Mesendoderm (in vitro differentiated cells): ENCODE measurements around the gene PRKCA.

Source experiments
- DNase-seq: peaks from one replicate; pipeline ENCODE4 v3.0.0; 2013
- H2AK5ac ChIP-seq: 2 replicates; pipeline ENCODE4 v1.6.1; 2013; ENCODE audit warnings: low read length, inconsistent platforms
- H2BK120ac ChIP-seq: 2 replicates; pipeline ENCODE4 v1.6.1; 2013; ENCODE audit warnings: low read depth, mild to moderate bottlenecking, low read length, moderate library complexity, mixed read lengths
- H2BK15ac ChIP-seq: replicated peaks from 2 replicates; pipeline ENCODE4 v1.6.1; 2013; ENCODE audit warnings: low read depth, mild to moderate bottlenecking, moderate library complexity
- H2BK5ac ChIP-seq: 2 replicates; pipeline ENCODE4 v1.6.1; 2013; ENCODE audit warnings: low read length, inconsistent platforms
- H3K18ac ChIP-seq: 2 replicates; pipeline ENCODE4 v1.6.1; 2013; ENCODE audit warnings: mild to moderate bottlenecking, low read length, mixed read lengths
- H3K23ac ChIP-seq: one replicate; pipeline ENCODE4 v1.6.1; 2013; ENCODE audit warnings: low read length
- H3K27ac ChIP-seq: 2 replicates; pipeline ENCODE4 v1.5.1; 2013; ENCODE audit warnings: low read depth, mild to moderate bottlenecking, inconsistent platforms, low read length, moderate library complexity
- H3K27me3 ChIP-seq: 2 replicates; pipeline ENCODE4 v1.6.1; 2013; ENCODE audit warnings: low read length, control low read depth, mild to moderate bottlenecking, inconsistent platforms; ENCODE audit not compliant: insufficient read depth, poor library complexity
- H3K36me3 ChIP-seq: 2 replicates; pipeline ENCODE4 v1.6.1; 2013; ENCODE audit warnings: low read length, inconsistent platforms; ENCODE audit not compliant: control insufficient read depth, insufficient read depth
- H3K4ac ChIP-seq: one replicate; pipeline ENCODE4 v1.6.1; 2013; ENCODE audit warnings: low read depth, mild to moderate bottlenecking, low read length, moderate library complexity
- H3K4me1 ChIP-seq: 2 replicates; pipeline ENCODE4 v1.6.1; 2013; ENCODE audit warnings: low read depth, low read length, inconsistent platforms; ENCODE audit not compliant: control insufficient read depth
- H3K4me2 ChIP-seq: 2 replicates; pipeline ENCODE4 v1.6.1; 2013; ENCODE audit warnings: low read length
- H3K4me3 ChIP-seq: 2 replicates; pipeline ENCODE4 v1.5.1; 2013; ENCODE audit warnings: mild to moderate bottlenecking, low read length
- H3K56ac ChIP-seq: one replicate; pipeline ENCODE4 v1.6.1; 2013; ENCODE audit warnings: low read length
- H3K79me1 ChIP-seq: 2 replicates; pipeline ENCODE4 v1.6.1; 2013; ENCODE audit warnings: low read length, inconsistent platforms
- H3K79me2 ChIP-seq: 2 replicates; pipeline ENCODE4 v1.6.1; 2013; ENCODE audit warnings: mild to moderate bottlenecking, low read length; ENCODE audit not compliant: control insufficient read depth, insufficient read depth
- H3K9ac ChIP-seq: 2 replicates; pipeline ENCODE4 v1.6.1; 2013; ENCODE audit warnings: low read length, inconsistent platforms
- H4K5ac ChIP-seq: one replicate; pipeline ENCODE4 v1.6.1; 2013; ENCODE audit warnings: low read length
- H4K8ac ChIP-seq: one replicate; pipeline ENCODE4 v1.6.1; 2013; ENCODE audit warnings: low read depth, mild to moderate bottlenecking, control low read depth, low read length, moderate library complexity
- WGBS: extraction: QIAGEN DNeasy Blood & Tissue Kit; methylation state at CpG from one replicate; pipeline ENCODE4 v1.1.7; 2013; ENCODE audit warnings: low lambda C conversion rate, missing lambda C conversion rate; ENCODE audit not compliant: insufficient coverage; ENCODE audit errors: extremely low coverage; 5-methylcytosine and 5-hydroxymethylcytosine counted together

The PRKCA gene

DNA sequence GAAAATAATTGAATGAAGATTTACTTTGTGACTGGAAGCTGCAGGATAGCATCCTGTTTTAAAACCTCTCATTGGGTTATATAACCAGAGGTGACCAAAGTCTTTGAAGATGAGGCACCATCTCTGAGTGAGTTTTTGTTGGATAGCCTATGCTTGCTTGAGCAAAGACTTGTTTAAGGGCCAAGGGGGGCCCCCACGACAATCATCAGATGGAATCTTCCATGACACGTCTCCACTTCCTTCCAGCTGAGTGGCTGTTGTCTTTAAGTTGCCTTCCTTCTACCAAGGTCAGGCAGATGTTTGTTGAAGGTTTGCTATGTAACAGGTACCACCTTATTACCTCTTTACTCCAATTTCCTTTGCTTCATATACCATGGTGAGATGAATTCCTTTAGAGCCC lies 188.8 kb downstream of the PRKCA start:
- no peak overlapping the region for H3K9ac ChIP-seq
- no peak overlapping the region for H2BK5ac ChIP-seq
- WGBS = no CpG with 5 or more reads among the region's 2 CpGs
- no peak for DNase-seq
- no peaks in the 10 kb centered on the region for H3K79me1 ChIP-seq
- H2AK5ac ChIP-seq = no peak overlapping the region
- H3K36me3 ChIP-seq = no peaks in the 10 kb centered on the region
- H3K18ac ChIP-seq = no peak overlapping the region
- H2BK120ac ChIP-seq = no peak overlapping the region
- no peak overlapping the region for H3K4me2 ChIP-seq
- H4K5ac ChIP-seq = no peak overlapping the region
- no peak overlapping the region for H2BK15ac ChIP-seq
- no peak overlapping the region for H4K8ac ChIP-seq
- no peak overlapping the region for H3K27ac ChIP-seq
- no peak overlapping the region for H3K4me3 ChIP-seq
- H3K23ac ChIP-seq = no peak overlapping the region
- H3K27me3 ChIP-seq = no peaks in the 10 kb centered on the region
- H3K79me2 ChIP-seq = no peaks in the 10 kb centered on the region
- H3K56ac ChIP-seq = no peak overlapping the region
- peaks cover 6% of the 10 kb centered on the region for H3K4me1 ChIP-seq
- H3K4ac ChIP-seq = no peak overlapping the region

DNA sequence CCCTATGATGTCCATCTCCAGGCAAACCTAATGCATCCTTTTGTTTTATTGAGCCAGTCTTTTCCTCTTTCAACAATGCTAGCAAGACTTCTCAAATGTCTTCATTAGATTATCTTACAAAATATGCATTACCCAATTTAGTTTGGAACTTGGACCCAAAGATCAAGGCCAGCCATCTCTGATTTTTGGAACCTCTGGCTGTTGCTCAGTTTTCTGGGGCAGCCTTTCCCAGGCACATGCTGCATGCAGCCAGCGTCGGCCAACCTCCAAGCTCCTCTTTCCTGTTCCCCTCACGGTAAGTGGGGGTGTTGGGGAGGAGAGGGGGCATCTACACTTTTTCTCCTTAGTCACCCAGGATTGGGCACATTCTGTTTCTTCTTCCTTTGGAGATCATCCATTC lies 189.3 kb downstream of the PRKCA start:
- H3K4ac ChIP-seq = no peak overlapping the region
- H3K4me2 ChIP-seq = no peak overlapping the region
- no peak overlapping the region for H2BK15ac ChIP-seq
- no peak overlapping the region for H3K9ac ChIP-seq
- no peaks in the 10 kb centered on the region for H3K79me2 ChIP-seq
- no peak overlapping the region for H2BK5ac ChIP-seq
- peaks cover 6% of the 10 kb centered on the region for H3K4me1 ChIP-seq
- no peak overlapping the region for H2BK120ac ChIP-seq
- H3K27me3 ChIP-seq = no peaks in the 10 kb centered on the region
- H3K27ac ChIP-seq = no peak overlapping the region
- no peak overlapping the region for H4K8ac ChIP-seq
- no peak overlapping the region for H3K18ac ChIP-seq
- H2AK5ac ChIP-seq = no peak overlapping the region
- H4K5ac ChIP-seq = no peak overlapping the region
- no peak overlapping the region for H3K56ac ChIP-seq
- no peak overlapping the region for H3K23ac ChIP-seq
- H3K4me3 ChIP-seq = no peak overlapping the region
- no CpG with 5 or more reads among the region's 3 CpGs for WGBS
- no peaks in the 10 kb centered on the region for H3K79me1 ChIP-seq
- no peaks in the 10 kb centered on the region for H3K36me3 ChIP-seq
- no peak for DNase-seq

DNA sequence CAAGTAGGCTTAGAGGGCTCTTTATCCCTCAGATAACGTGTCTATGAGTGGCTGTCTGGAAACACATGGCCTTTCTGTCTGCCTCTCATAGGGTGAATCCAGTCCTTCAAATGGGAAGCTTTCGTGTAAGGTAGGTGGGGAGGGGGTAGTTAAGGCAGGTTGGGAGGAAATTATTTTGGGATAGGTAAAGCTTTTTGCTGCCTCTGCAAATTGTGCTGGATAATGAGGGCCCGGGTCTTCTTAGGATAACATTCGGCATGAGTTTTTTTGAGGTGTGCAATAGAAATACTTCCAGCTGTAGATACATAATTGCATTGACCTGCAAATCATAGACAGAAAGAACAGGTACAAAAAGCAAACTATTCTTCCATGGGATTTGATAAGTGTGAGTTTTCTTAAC lies 189.7 kb downstream of the PRKCA start:
- Histone ChIP-seq H3K27me3 (no peaks in the 10 kb centered on the region), H3K79me1 (no peaks in the 10 kb centered on the region), H3K79me2 (no peaks in the 10 kb centered on the region), H3K4ac (no peak overlapping the region), H2AK5ac (no peak overlapping the region), H4K5ac (no peak overlapping the region), H3K18ac (no peak overlapping the region), H2BK5ac (no peak overlapping the region), H2BK15ac (no peak overlapping the region), H3K4me1 (peaks cover 6% of the 10 kb centered on the region), H4K8ac (peak overlapping the region; percentile 43), H3K27ac (no peak overlapping the region), H3K4me3 (no peak overlapping the region), H3K4me2 (no peak overlapping the region), H3K56ac (no peak overlapping the region), H2BK120ac (no peak overlapping the region), H3K23ac (no peak overlapping the region), H3K36me3 (no peaks in the 10 kb centered on the region), H3K9ac (no peak overlapping the region)
- DNase-seq = no peak
- WGBS = no CpG with 5 or more reads among the region's 4 CpGs

DNA sequence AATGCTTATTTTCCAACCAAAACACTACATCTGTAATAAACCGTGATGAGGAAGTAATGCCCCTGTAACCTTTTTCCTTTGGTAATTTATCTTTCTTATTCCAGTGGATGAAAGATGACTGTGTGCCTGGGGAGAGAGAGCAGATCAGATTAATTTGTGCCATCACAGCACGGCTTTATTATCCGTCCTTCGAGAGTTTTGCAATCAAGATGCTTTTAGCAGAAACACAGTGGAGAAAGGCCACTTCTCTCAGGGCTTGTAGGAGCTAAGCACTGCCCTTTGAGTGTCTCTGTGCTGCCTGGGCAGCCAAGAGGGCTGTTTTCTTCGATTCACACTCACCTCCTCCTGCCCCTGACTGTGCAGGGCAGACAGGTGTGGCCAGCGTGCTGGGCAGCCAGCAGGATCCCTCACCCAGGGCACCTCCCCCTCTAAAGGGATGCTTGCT lies 190.2 kb downstream of the PRKCA start:
- H3K27me3 ChIP-seq = no peaks in the 10 kb centered on the region
- H3K4me2 ChIP-seq = no peak overlapping the region
- no peak overlapping the region for H4K8ac ChIP-seq
- WGBS = no CpG with 5 or more reads among the region's 6 CpGs
- no peaks in the 10 kb centered on the region for H3K36me3 ChIP-seq
- no peak for DNase-seq
- H3K4me3 ChIP-seq = no peak overlapping the region
- no peak overlapping the region for H3K18ac ChIP-seq
- H2BK5ac ChIP-seq = no peak overlapping the region
- no peak overlapping the region for H3K27ac ChIP-seq
- H3K4ac ChIP-seq = no peak overlapping the region
- H2AK5ac ChIP-seq = no peak overlapping the region
- H3K56ac ChIP-seq = peak overlapping the region; percentile 34
- no peaks in the 10 kb centered on the region for H3K79me2 ChIP-seq
- H2BK120ac ChIP-seq = no peak overlapping the region
- H3K23ac ChIP-seq = no peak overlapping the region
- no peak overlapping the region for H3K9ac ChIP-seq
- no peak overlapping the region for H4K5ac ChIP-seq
- H3K4me1 ChIP-seq = peaks cover 6% of the 10 kb centered on the region
- H3K79me1 ChIP-seq = no peaks in the 10 kb centered on the region
- H2BK15ac ChIP-seq = no peak overlapping the region

DNA sequence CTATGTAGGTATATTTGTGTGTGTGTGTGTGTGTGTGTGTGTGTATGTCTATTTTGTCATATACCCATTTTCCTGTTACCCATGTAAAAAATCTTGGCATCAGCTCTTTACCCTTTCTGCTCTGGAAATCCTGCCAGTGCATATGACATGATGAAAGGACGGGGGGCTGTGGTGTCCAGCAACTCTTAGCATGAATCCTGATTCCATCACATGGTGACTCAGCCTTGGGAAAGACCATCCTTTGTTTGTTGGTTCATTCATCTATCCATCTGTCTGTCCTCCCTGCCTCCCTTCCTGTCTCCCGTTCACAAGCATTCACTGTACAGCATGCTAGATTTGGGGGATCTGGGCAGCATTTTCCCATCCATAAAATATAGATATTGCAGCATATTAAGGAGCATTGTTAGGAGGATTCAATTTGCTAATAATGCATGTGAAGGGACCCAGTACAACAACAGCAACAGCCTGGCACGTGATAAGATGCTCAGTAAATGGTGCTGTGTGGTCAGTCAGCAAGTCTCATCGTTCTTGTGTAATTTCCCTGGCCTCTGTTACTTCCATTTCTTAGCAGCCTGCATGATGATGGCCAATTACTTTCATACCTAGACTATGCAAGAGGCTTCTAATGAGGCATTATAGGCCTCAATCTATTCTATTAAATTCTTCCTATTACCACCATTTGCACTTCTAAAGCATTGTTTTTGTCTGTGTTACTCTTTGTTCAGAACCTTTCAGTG lies 191.0 kb downstream of the PRKCA start:
- H3K36me3 ChIP-seq = no peaks in the 10 kb centered on the region
- no peak overlapping the region for H2BK15ac ChIP-seq
- H2BK120ac ChIP-seq = no peak overlapping the region
- H4K5ac ChIP-seq = no peak overlapping the region
- no peaks in the 10 kb centered on the region for H3K27me3 ChIP-seq
- H2BK5ac ChIP-seq = no peak overlapping the region
- no peak overlapping the region for H3K27ac ChIP-seq
- no peak overlapping the region for H3K4ac ChIP-seq
- DNase-seq = no peak
- no peaks in the 10 kb centered on the region for H3K79me2 ChIP-seq
- no CpG with 5 or more reads among the region's 4 CpGs for WGBS
- no peak overlapping the region for H3K4me2 ChIP-seq
- H2AK5ac ChIP-seq = no peak overlapping the region
- H3K9ac ChIP-seq = no peak overlapping the region
- H4K8ac ChIP-seq = no peak overlapping the region
- H3K4me3 ChIP-seq = no peak overlapping the region
- H3K18ac ChIP-seq = no peak overlapping the region
- no peak overlapping the region for H3K23ac ChIP-seq
- no peaks in the 10 kb centered on the region for H3K79me1 ChIP-seq
- peaks cover 6% of the 10 kb centered on the region for H3K4me1 ChIP-seq
- no peak overlapping the region for H3K56ac ChIP-seq
